Spleen (tissue), 7 donors: ENCODE results near the gene VANGL1.

Experiments used
- CTCF ChIP-seq, 11 experiments: fragments of 200-600 bp in 7 of 11; fragments of 450-650 bp in 4 of 11; sonication (generic) in 4 of 11; IDR thresholded peaks in 8 of 11; conservative IDR thresholded peaks in 3 of 11; 1 replicate in 7 of 11; 2 replicates in 4 of 11; pipeline versions ENCODE4 v1.4.0 to v1.8.0; 2016 to 2021; ENCODE audit warnings: antibody characterized with exemption in 11 of 11, inconsistent platforms in 4 of 11, mild to moderate bottlenecking in 1 of 11
- POLR2A ChIP-seq, 3 donors: fragments of 450-650 bp; IDR thresholded peaks; one replicate each; pipeline ENCODE4 v1.5.1; 2017; ENCODE audit warnings: antibody characterized with exemption in 3 of 3, mild to moderate bottlenecking in 1 of 3
- POLR2AphosphoS5 ChIP-seq, 3 donors: sonication (generic); formaldehyde crosslinking; IDR thresholded peaks; one replicate each; pipeline ENCODE4 v1.5.1; 2017; ENCODE audit warnings: antibody characterized with exemption in 3 of 3
- donor health status: DM: no; HTN: no; CAD: no; lungs with moderate emphysema.
- donor health status: DM: no; HTN: no; CAD: no.
- donor health status: DM: no; HTN: no; CAD: no.

DNA sequence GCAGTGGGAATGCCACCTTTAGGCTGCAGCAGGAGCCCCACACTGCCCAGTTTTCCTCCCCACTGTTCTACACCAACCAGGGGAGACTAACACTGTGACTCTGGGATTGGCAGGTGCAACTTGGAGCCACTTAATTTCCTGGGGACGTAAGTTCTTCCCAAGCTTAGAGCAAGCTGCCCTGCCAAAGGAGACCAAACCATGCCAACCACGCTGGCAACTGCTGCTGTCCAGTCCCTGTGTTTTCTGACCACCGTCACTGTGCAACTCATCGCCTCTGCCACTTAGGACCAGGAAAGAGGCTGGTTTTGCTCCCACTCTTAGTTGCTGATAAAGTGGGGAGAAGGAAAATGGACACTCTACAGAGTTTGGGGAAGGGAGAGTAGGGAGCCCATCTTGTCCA, 50.5 kb downstream of the VANGL1 start:
- TF ChIP-seq CTCF (IDR thresholded peaks at IDR 0.05 in 8 of 11, conservative IDR thresholded peaks at IDR 0.05 in 3 of 11) = no peak
- TF ChIP-seq POLR2AphosphoS5 (IDR thresholded peaks at IDR 0.05) = no peak
- TF ChIP-seq POLR2A (IDR thresholded peaks at IDR 0.05) = no peak
